Activated B cell treated with CpG ODN at 0.5 μM for 24 hours (primary cell): ENCODE measurements around the gene PPARG. TPM values are rescaled to one million over a fixed set of nuclear protein-coding genes. Genes with fewer than 3 reads are reported as not detected.

ENCODE experiments used
- ATAC-seq: fragments of 200-7000 bp; cut with Tn5 transposase; one replicate; pipeline ENCODE4 v1.10.0; 2021; ENCODE audit warnings: low read depth, mild to moderate bottlenecking, moderate library complexity
- CTCF ChIA-PET: fragments of 350-600 bp; sonication (Branson Sonifier 250); formaldehyde crosslinking; loops from one replicate; lab custom pipeline; 2021; ENCODE audit warnings: antibody characterized with exemption; lab: Charles Lee
- POLR2A ChIA-PET: fragments of 350-600 bp; sonication (Branson Sonifier 250); formaldehyde crosslinking; loops from one replicate; lab custom pipeline; 2021; ENCODE audit warnings: antibody characterized with exemption; lab: Charles Lee
- DNase-seq: peaks from one replicate; pipeline ENCODE4 v3.0.0; 2022
- H3K27ac Mint-ChIP-seq: one replicate; pipeline ENCODE4 v1.8.0; 2020; ENCODE audit warnings: mixed read lengths
- H3K27me3 Mint-ChIP-seq: one replicate; pipeline ENCODE4 v1.8.0; 2021; ENCODE audit warnings: mixed read lengths
- H3K36me3 Mint-ChIP-seq: one replicate; pipeline ENCODE4 v1.8.0; 2021; ENCODE audit warnings: low read depth, mixed read lengths
- H3K4me1 Mint-ChIP-seq: one replicate; pipeline ENCODE4 v1.8.0; 2021; ENCODE audit warnings: mixed read lengths
- H3K4me3 Mint-ChIP-seq: one replicate; pipeline ENCODE4 v1.8.0; 2020; ENCODE audit warnings: mild to moderate bottlenecking, mixed read lengths
- H3K9me3 Mint-ChIP-seq: one replicate; pipeline ENCODE4 v1.8.0; 2020; ENCODE audit warnings: mixed read lengths
- intact Hi-C: fragments of 100-400 bp; cut with micrococcal nuclease; formaldehyde crosslinking; loops from one replicate; pipeline ENCODE4 v1.15.1; 2024
- total RNA-seq: library from RNA; stranded (reverse); gene quantifications from 2 replicates; pipeline ENCODE4 v1.2.3, GENCODE V29; 2022
- TF ChIP-seq, protein P1 (sequence below): fragments of 200-600 bp; IDR thresholded peaks from one replicate; pipeline ENCODE4 v1.8.0; 2022; ENCODE audit warnings: antibody characterized with exemption, mild to moderate bottlenecking

PPARG gene
- total RNA-seq, 1 donor from 2014 or later = not detected

DNA sequence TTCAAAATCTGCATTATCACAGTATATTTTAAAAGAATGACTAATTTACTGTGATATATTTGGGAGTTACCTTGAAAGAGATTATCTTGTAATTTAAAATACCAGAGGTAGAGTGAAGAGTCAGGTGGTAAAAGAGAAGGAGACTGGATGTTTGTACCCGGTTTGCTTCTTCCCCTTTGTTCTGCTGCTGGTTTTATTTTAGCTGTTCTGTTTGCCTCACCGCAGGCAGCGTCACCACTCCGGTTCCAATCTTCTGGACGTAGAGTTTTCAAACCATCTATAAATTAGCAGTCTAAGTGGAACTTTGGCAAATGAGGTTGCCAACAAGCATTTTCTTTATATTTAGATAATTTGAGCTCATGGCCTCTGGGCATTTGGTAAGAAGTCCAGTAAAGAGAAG is 38.2 kb downstream of the PPARG start:
- TF ChIP-seq, protein P1, sequence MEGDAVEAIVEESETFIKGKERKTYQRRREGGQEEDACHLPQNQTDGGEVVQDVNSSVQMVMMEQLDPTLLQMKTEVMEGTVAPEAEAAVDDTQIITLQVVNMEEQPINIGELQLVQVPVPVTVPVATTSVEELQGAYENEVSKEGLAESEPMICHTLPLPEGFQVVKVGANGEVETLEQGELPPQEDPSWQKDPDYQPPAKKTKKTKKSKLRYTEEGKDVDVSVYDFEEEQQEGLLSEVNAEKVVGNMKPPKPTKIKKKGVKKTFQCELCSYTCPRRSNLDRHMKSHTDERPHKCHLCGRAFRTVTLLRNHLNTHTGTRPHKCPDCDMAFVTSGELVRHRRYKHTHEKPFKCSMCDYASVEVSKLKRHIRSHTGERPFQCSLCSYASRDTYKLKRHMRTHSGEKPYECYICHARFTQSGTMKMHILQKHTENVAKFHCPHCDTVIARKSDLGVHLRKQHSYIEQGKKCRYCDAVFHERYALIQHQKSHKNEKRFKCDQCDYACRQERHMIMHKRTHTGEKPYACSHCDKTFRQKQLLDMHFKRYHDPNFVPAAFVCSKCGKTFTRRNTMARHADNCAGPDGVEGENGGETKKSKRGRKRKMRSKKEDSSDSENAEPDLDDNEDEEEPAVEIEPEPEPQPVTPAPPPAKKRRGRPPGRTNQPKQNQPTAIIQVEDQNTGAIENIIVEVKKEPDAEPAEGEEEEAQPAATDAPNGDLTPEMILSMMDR = no peak
- no peak overlapping the region for H3K4me3 Mint-ChIP-seq
- no peak for ATAC-seq

DNA sequence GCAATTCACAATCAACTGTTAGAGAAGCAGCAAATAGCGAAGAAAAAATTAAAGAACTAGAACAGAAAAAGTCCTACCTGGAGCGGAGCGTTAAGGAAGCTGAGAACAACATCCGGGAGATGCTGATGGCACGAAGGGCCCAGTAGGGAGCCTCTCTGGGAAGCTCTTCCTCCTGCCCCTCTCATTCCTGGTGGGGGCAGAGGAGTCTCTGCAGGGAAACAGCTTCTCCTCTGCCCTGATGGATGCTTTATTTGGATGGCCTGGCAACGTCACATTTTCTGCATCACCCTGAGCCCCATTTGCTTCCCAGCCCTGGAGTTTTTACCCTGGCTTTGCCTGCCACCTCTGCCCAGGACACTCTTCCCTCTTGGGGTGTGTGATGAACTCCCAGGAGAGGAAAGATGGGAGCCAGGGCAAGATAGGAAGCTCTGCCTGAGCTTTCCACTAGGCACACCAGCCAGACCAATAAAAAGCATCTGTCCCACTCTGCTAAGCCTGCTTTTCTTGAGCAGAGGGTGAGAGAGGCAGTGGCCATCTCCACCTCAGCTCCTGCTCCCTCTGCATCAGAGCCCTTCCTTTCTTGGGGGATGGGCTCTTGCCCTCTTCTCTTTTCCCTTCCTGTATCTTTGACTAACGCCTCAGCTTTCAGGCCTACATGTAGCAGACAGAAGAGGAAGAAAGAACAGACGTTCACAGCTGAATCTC is 39.4 kb downstream of the PPARG start:
- no peaks in the 10 kb centered on the region for H3K9me3 Mint-ChIP-seq
- no peaks in the 10 kb centered on the region for H3K4me1 Mint-ChIP-seq
- H3K27me3 Mint-ChIP-seq = peaks cover 9% of the 10 kb centered on the region
- intact Hi-C loops = no loop called here
- H3K4me3 Mint-ChIP-seq = no peak overlapping the region
- DNase-seq = no peak
- H3K27ac Mint-ChIP-seq = no peak overlapping the region
- CTCF ChIA-PET = no interaction called here
- POLR2A ChIA-PET = no interaction called here
- TF ChIP-seq, protein P1 = no peak
- H3K36me3 Mint-ChIP-seq = no peaks in the 10 kb centered on the region
- no peak for ATAC-seq

More for the DNA sequence above, 38.2 kb downstream of the PPARG start:
- peaks cover 13% of the 10 kb centered on the region for H3K27me3 Mint-ChIP-seq
- H3K4me1 Mint-ChIP-seq = no peaks in the 10 kb centered on the region
- H3K36me3 Mint-ChIP-seq = no peaks in the 10 kb centered on the region
- H3K9me3 Mint-ChIP-seq = no peaks in the 10 kb centered on the region
- DNase-seq = no peak
- CTCF ChIA-PET = no interaction called here
- POLR2A ChIA-PET = no interaction called here
- H3K27ac Mint-ChIP-seq = no peak overlapping the region
- intact Hi-C loops = no loop called here

DNA sequence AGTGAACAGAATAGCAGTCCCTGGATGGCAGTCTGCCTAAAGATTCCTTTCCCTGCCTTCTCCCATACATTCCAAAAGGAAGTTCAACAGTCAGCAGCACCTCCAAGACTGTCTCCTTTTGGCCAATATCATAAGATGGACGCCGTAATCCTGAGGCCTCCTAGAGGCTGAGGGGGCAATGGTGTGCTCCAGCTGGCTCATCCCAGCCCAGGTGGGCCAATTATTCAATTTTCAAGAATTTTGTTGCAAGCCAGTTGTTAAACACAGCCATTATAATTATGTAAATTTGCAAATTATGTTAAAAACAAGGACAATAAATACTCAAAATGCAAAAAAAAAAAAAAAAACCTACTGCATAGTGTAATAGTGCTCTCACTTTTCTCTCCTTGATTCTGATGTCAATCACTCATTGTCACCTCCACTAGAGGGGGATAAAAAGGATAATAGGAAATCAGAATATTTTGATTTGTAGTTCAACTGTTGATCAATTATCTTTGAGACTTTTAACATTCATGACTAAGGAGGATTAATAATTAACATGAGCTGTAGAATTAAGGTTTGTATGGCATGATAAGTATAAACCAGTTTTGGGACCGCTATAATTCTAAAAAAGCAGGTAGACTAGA is 40.1 kb downstream of the PPARG start:
- CTCF ChIA-PET = no interaction called here
- ATAC-seq (no peak), DNase-seq (no peak)
- Mint-ChIP-seq H3K36me3 (no peaks in the 10 kb centered on the region), H3K4me1 (no peaks in the 10 kb centered on the region), H3K9me3 (no peaks in the 10 kb centered on the region), H3K4me3 (no peak overlapping the region), H3K27me3 (peaks cover 9% of the 10 kb centered on the region), H3K27ac (no peak overlapping the region)
- POLR2A ChIA-PET = no interaction called here
- TF ChIP-seq, protein P1 = no peak
- intact Hi-C loops = no loop called here

DNA sequence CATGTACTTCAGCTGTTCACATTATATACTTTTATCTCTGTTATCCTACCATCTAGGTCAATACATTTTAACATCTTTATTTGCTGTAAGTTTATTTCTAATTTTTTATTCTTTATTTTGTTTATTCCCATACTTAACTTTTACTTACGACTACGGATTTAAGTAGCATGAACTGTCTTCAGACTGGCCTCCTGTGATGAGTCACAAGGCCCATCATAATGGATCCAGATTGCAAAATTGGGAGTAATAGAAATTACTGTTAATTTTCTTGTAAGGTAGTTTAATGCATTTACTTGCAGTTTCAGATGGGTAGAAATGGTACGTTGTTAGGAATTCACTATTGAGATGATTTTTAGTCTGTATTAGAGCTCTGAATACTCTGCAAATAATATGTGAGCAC is 45.9 kb downstream of the PPARG start:
- Mint-ChIP-seq H3K4me1 (no peaks in the 10 kb centered on the region), H3K27ac (no peak overlapping the region), H3K4me3 (no peak overlapping the region), H3K9me3 (no peaks in the 10 kb centered on the region), H3K27me3 (peaks cover 5% of the 10 kb centered on the region), H3K36me3 (no peaks in the 10 kb centered on the region)
- ATAC-seq = no peak
- TF ChIP-seq, protein P1 = no peak
- ChIA-PET CTCF (no interaction called here), POLR2A (no interaction called here)
- intact Hi-C loops = no loop called here
- no peak for DNase-seq

DNA sequence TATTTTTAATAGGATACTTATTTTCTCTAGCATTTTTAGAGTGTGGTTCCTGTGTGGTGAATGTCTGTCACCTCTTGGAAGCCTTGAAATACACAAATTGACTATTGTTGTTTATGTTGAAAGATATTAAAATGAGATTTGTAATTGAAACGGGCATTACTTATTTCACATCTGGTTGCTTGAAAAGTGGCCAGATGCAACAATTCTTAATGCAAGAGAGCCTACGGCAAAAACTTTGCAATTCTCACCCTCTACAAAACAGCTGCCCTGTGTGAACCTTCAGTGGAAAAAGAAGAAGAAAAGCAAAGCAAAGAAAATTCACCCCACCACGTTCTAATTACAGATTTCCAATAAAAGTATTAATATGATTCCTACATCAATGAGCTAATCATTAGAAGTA is 46.6 kb downstream of the PPARG start:
- Mint-ChIP-seq H3K9me3 (no peaks in the 10 kb centered on the region), H3K4me3 (no peak overlapping the region), H3K36me3 (no peaks in the 10 kb centered on the region), H3K27me3 (peaks cover 5% of the 10 kb centered on the region), H3K4me1 (no peaks in the 10 kb centered on the region), H3K27ac (no peak overlapping the region)
- TF ChIP-seq, protein P1 = no peak
- ATAC-seq = no peak
- DNase-seq = no peak
- CTCF ChIA-PET = no interaction called here
- POLR2A ChIA-PET = no interaction called here
- intact Hi-C loops = no loop called here
